Transverse colon (tissue), 4 donors: ENCODE measurements around the gene CCDC9B. TPM values are rescaled to one million over a fixed set of nuclear protein-coding genes. Genes with fewer than 3 reads are reported as not detected.

Experiments used
- DNase-seq: peaks from one replicate; pipeline ENCODE4 v3.0.0-alpha.2; 2019
- H3K27ac ChIP-seq, 4 donors: fragments of 200-600 bp; sonication (generic); 2 replicates each; pipeline ENCODE4 v1.5.1; 2016 to 2018; ENCODE audit warnings: inconsistent platforms in 4 of 4
- H3K27me3 ChIP-seq: fragments of 200-600 bp; sonication (generic); 2 replicates; pipeline ENCODE4 v1.5.1; 2017; ENCODE audit warnings: inconsistent platforms
- H3K36me3 ChIP-seq, 4 donors: fragments of 200-600 bp; sonication (generic); 2 replicates each; pipeline ENCODE4 v1.5.1; 2017 to 2019; ENCODE audit warnings: inconsistent platforms in 4 of 4
- H3K4me1 ChIP-seq, 4 donors: fragments of 200-600 bp; sonication (generic); 2 replicates each; pipeline ENCODE4 v1.5.1; 2017 to 2020; ENCODE audit warnings: inconsistent platforms in 4 of 4
- H3K4me3 ChIP-seq, 4 donors: fragments of 200-600 bp; sonication (generic); 1 replicate in 1 of 4; 2 replicates in 3 of 4; pipeline versions ENCODE4 v1.5.1 to v1.6.1; 2017 to 2019; ENCODE audit warnings: inconsistent platforms in 4 of 4
- H3K9me3 ChIP-seq, 2 donors: fragments of 200-600 bp; sonication (generic); 2 replicates each; pipeline ENCODE4 v1.5.1; 2017 to 2019; ENCODE audit warnings: inconsistent platforms in 2 of 2
- EP300 ChIP-seq: sonication (generic); formaldehyde crosslinking; IDR thresholded peaks from one replicate; pipeline ENCODE4 v1.6.1; 2017; ENCODE audit warnings: antibody characterized with exemption, low read depth
- POLR2A ChIP-seq: fragments of 450-650 bp; IDR thresholded peaks from one replicate; pipeline ENCODE4 v1.6.1; 2016; ENCODE audit warnings: antibody characterized with exemption, mild to moderate bottlenecking, moderate library complexity
- POLR2AphosphoS5 ChIP-seq, 3 donors: sonication (generic); formaldehyde crosslinking; IDR thresholded peaks; one replicate each; pipeline ENCODE4 v1.6.1; 2016; ENCODE audit warnings: antibody characterized with exemption in 3 of 3
- WGBS, 2 donors: methylation state at CpG; one replicate each; pipeline ENCODE4 v1.1.5; 2018; ENCODE audit warnings: low coverage in 1 of 2; 5-methylcytosine and 5-hydroxymethylcytosine counted together
- in situ Hi-C, 4 donors: fragments of 200-750 bp; cut with MboI; loops; one replicate each; pipeline versions ENCODE4 v1.15.0 to v1.15.1; 2017; ENCODE audit warnings: low sequenced_read_pairs in 3 of 4, low pct_ligation_motif_present in 1 of 4, low pct_unique_long_range_greater_than_20kb in 1 of 4
- intact Hi-C: fragments of 100-400 bp; cut with DNase I; formaldehyde crosslinking; loops from one replicate; pipeline ENCODE4 v1.15.1; 2023; ENCODE audit warnings: low total_unique reads
- total RNA-seq, 4 donors: library from RNA; depleted of rRNA; stranded (reverse); fragments of >200 nt; gene quantifications; one replicate each; pipeline ENCODE4 v1.1.0, GENCODE V29; 2016
- TF ChIP-seq, protein P1 (sequence below), 5 experiments: fragments of 200-600 bp in 3 of 5; fragments of 450-650 bp in 2 of 5; sonication (generic) in 3 of 5; IDR thresholded peaks; 1 replicate in 2 of 5; 2 replicates in 3 of 5; pipeline ENCODE4 v1.5.1; 2016 to 2017; ENCODE audit warnings: antibody characterized with exemption in 5 of 5, inconsistent platforms in 3 of 5, mild to moderate bottlenecking in 2 of 5, moderate library complexity in 1 of 5

Gene CCDC9B
- total RNA-seq, 4 donors from 2014 or later, result 22.0 to 49.4 (median 36.9) TPM

DNA sequence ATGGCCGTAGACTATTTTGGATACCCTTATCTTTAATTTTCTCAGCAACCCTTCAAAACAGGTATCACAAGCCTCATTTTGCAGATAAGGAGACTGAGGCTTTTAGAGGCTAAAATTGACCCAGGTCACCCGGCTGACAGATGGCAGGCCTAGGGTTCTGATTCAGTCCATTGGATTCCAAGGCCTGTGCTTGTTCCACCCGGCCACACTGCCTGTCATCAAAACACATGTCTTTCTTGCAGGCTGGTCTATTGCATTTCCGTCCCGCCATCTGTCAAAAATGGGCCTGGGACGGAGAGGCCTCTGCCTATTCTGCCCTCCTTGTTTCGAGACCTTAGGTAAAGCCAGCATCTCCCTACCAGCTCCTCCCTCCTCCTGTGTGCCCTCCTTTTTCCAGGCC is 9.1 kb downstream of the CCDC9B start:
- TF ChIP-seq POLR2A (no peak), POLR2AphosphoS5 (IDR thresholded peaks at IDR 0.05) (no peak), EP300 (no peak)
- TF ChIP-seq, protein P1, sequence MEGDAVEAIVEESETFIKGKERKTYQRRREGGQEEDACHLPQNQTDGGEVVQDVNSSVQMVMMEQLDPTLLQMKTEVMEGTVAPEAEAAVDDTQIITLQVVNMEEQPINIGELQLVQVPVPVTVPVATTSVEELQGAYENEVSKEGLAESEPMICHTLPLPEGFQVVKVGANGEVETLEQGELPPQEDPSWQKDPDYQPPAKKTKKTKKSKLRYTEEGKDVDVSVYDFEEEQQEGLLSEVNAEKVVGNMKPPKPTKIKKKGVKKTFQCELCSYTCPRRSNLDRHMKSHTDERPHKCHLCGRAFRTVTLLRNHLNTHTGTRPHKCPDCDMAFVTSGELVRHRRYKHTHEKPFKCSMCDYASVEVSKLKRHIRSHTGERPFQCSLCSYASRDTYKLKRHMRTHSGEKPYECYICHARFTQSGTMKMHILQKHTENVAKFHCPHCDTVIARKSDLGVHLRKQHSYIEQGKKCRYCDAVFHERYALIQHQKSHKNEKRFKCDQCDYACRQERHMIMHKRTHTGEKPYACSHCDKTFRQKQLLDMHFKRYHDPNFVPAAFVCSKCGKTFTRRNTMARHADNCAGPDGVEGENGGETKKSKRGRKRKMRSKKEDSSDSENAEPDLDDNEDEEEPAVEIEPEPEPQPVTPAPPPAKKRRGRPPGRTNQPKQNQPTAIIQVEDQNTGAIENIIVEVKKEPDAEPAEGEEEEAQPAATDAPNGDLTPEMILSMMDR (IDR thresholded peaks at IDR 0.05), result no peak
- Histone ChIP-seq H3K4me3 (no peak overlapping the region), H3K4me1 (peaks cover 28 to 87% (median 36%) of the 10 kb centered on the region in 4 donors), H3K9me3 (no peaks in the 10 kb centered on the region), H3K27ac (peak overlapping the region; percentile 95 to 98 (median 96)), H3K27me3 (no peaks in the 10 kb centered on the region), H3K36me3 (no peaks in the 10 kb centered on the region)
- in situ Hi-C loops (no loop called here), intact Hi-C loops (no loop called here)
- 90 to 97% methylated on average over 4 to 7 of the region's 7 CpGs for WGBS, 2 donors
- no peak for DNase-seq

DNA sequence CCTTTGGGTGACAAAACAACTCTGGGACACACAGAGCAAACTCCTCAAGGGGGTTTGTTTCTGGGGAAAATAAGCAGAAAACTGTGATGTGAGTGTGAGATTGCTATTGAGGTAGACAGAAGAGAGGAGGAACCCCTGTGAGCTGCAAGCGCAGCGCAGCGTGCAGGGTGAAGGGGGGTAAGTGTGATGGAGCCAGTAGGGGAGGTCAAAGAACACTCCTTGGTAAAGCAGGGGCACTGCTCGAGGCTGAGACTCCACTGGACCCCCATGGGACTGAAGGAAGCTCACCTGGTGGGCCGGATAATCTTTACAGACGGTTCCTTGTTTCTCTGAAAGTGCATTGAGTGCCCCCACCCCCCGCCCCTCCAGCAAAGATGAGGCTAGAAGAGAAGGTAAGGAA is 9.7 kb downstream of the CCDC9B start:
- intact Hi-C loops, result no loop called here
- no peaks in the 10 kb centered on the region for H3K36me3 ChIP-seq
- DNase-seq, result no peak
- peak overlapping the region; percentile 95 to 98 (median 96) for H3K27ac ChIP-seq
- no peaks in the 10 kb centered on the region for H3K27me3 ChIP-seq
- in situ Hi-C loops, result no loop called here
- H3K4me1 ChIP-seq, result peaks cover 28 to 84% (median 36%) of the 10 kb centered on the region in 4 donors
- 80 to 81% methylated on average over 6 to 7 of the region's 7 CpGs for WGBS, 2 donors
- H3K4me3 ChIP-seq, result no peak overlapping the region
- TF ChIP-seq, protein P1 (IDR thresholded peaks at IDR 0.05), result no peak
- TF ChIP-seq POLR2AphosphoS5 (IDR thresholded peaks at IDR 0.05) (no peak), POLR2A (no peak), EP300 (no peak)
- no peaks in the 10 kb centered on the region for H3K9me3 ChIP-seq

DNA sequence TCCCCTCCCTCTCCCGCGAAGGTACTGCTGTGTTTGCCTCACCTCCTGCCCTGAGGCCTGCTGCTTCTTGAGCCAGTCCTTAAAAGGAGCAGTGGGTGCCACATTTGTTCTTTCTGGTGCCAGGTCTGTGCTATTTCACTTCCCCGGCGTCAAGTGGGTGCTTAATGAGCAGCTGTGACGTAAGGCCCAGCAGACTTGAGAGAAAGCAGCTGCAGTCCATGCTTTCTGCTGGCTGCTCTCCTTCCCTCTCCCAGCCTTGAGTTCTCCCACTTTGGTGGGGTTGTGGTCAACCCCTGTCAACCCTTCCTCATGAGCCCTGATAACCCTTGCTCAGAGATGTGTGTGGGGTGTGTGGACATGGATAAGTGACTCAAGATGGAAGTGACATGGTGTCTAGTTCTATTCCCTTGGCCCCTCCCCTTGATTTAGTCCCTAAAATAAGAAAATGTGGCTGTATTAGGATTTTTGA is 10.3 kb downstream of the CCDC9B start:
- peak; percentile 77 to 93 (median 89) for TF ChIP-seq POLR2AphosphoS5 (IDR thresholded peaks at IDR 0.05)
- TF ChIP-seq, protein P1 (IDR thresholded peaks at IDR 0.05), result no peak
- TF ChIP-seq EP300, result peak; percentile 99
- H3K9me3 ChIP-seq, result no peaks in the 10 kb centered on the region
- H3K4me1 ChIP-seq, result peaks cover 26 to 84% (median 35%) of the 10 kb centered on the region in 4 donors
- in situ Hi-C loops (no loop called here), intact Hi-C loops (no loop called here)
- H3K27me3 ChIP-seq, result no peaks in the 10 kb centered on the region
- WGBS, 2 donors, result 40 to 60% methylated on average over 3 to 5 of the region's 5 CpGs
- DNase-seq, result peak; percentile 58
- peak overlapping the region; percentile 95 to 98 (median 96) for H3K27ac ChIP-seq
- no peaks in the 10 kb centered on the region for H3K36me3 ChIP-seq
- H3K4me3 ChIP-seq, result no peak overlapping the region

DNA sequence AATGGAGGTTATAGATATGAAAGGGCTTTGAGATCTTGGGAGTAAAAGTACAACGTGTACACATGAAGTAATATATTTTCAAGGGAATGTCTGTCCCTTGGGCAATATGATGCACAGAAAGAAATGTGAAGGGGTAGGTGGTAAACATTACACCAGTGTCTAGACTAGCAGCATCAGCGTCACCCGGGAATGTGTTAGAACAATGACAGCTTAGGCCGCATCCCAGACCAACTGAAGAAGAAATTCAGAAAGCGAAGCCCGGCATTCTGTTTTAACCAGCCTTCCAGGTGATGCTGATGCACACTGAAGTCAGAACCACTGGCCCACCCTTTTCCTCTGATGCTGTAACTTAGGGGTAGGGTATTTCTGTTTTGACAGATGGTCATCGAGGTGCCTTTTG is 10.9 kb downstream of the CCDC9B start:
- in situ Hi-C loops, result no loop called here
- no peaks in the 10 kb centered on the region for H3K36me3 ChIP-seq
- TF ChIP-seq POLR2AphosphoS5 (IDR thresholded peaks at IDR 0.05) (peak in 1 of 3 donors; percentile 38), EP300 (peak; percentile 72), POLR2A (no peak)
- TF ChIP-seq, protein P1 (IDR thresholded peaks at IDR 0.05), result no peak
- H3K27ac ChIP-seq, result peak overlapping the region; percentile 95 to 98 (median 96)
- peaks cover 26 to 84% (median 34%) of the 10 kb centered on the region in 4 donors for H3K4me1 ChIP-seq
- intact Hi-C loops, result loop anchor here (10.0 kb wide), 1 partner anchor 225 kb away; the partner anchor contains the start of gene BMF
- no peaks in the 10 kb centered on the region for H3K9me3 ChIP-seq
- H3K27me3 ChIP-seq, result no peaks in the 10 kb centered on the region
- H3K4me3 ChIP-seq, result no peak overlapping the region
- WGBS, 2 donors, result 84 to 89% methylated on average over 6 to 7 of the region's 7 CpGs
- no peak for DNase-seq
